Fibroblast of villous mesenchyme (primary cell): ENCODE data around the gene MGAT3. TPM values are rescaled to one million over a fixed set of nuclear protein-coding genes. Genes with fewer than 3 reads are reported as not detected.
A peak's percentile ranks its signal among the peaks of the same experiment; 100 is the strongest.

Experiments
- DNase-seq: peaks from one replicate; pipeline ENCODE4 v3.0.0-alpha.2; 2010; ENCODE audit warnings: low read depth
- H3K4me3 ChIP-seq: 2 replicates; pipeline ENCODE4 v1.5.1; 2011; ENCODE audit warnings: low read depth, mild to moderate bottlenecking, low read length
- CTCF ChIP-seq: IDR thresholded peaks from 2 replicates; pipeline ENCODE4 v1.5.1; 2012; ENCODE audit warnings: low read depth, mild to moderate bottlenecking, low read length; ENCODE audit not compliant: insufficient read depth
- total RNA-seq: library from RNA; depleted of rRNA; stranded (reverse); fragments of >200 nt; gene quantifications from 2 replicates; pipeline ENCODE4 v1.2.3, GENCODE V29; 2012

The MGAT3 gene
- total RNA-seq, 1 donor = 1.3 TPM

DNA sequence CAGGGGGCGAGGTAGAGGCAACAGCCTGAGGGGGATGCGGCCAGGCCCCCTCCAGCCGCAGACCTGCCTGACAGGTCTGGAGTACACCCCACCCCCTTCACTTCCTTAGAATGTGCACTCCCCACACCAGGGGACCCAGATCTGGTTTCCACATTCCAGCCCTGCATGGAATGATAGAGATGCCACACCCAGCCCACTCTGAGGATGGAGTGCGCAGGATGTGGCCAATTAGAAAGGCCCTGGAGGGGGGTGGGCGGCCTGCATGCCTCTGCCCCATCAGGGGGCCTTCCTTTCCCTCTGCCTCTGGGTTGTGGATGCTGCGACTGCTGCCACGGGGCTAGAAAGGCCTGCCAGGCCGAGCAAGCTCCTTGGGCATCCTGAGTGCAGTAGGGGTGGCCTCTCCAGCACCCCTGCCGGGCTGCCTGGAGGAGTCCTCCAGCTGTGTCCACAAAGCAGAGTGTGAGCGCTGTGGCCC lies 28.2 kb upstream of the MGAT3 start:
- no peak for TF ChIP-seq CTCF
- no peak overlapping the region for H3K4me3 ChIP-seq
- DNase-seq = no peak

GRCh38 chr22:39429186-39429585 lies 27.6 kb upstream of the MGAT3 start:
- no peak for DNase-seq
- TF ChIP-seq CTCF = no peak
- H3K4me3 ChIP-seq = no peak overlapping the region

GRCh38 chr22:39429916-39430575 lies 26.8 kb upstream of the MGAT3 start:
- TF ChIP-seq CTCF = no peak
- no peak overlapping the region for H3K4me3 ChIP-seq
- no peak for DNase-seq

DNA sequence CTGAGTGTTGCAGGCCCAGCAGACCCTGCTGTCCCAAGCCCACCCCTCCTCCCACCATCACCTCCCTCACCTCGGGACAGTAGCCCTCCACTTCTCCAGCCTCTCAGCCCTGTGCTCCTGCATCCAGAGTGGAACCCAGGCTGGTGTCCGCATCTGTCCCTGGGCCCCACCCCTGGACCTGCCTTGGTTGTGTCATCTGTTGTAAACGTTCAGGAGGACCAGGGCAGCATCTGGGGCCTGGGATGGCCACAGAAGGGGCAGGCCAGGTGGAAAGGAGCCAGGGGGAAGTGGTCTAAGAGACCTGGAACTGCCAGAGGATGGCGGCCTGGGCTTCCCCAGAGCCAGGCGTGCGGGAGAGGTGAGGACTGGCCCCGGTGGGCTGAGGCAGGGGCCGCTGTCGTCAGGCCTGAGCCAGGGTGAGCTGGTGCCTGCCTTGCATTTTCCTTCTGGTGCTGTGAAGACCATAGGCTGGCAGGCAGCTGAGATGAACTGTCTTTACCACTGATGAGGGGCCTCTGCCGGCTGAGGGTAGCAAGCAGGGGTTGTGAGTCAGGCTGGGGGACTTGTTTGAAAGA lies 26.1 kb upstream of the MGAT3 start:
- no peak overlapping the region for H3K4me3 ChIP-seq
- TF ChIP-seq CTCF = no peak
- no peak for DNase-seq

DNA sequence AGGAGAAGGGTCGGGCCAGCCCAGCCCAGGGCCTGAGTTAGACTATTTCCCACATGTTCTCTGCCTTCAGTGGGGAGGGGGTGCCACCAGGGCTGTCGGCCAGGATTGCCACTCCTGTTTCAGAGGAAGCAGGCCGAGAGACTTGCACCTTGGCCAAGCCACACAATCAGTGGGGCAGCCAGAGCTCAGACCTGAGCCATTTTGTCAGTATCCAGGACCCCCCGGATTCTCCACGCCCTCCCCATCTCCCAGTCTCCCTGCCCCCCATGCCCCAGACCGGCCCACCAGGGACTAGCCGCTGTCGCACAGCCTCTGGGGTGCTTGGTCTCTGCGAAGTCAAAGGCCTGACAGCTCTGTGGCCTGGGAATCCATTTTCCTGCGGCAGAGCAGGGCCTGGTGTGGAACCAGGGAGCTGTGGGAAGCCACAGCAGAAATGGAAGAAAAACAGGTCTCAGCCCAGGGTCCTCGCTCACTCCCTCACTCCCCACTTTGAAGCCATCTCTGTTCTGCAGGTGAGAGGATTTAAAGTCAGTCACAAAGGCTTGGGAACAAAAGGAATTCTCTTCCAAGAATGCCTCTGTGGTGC lies 25.5 kb upstream of the MGAT3 start:
- TF ChIP-seq CTCF = no peak
- DNase-seq = no peak
- no peak overlapping the region for H3K4me3 ChIP-seq

DNA sequence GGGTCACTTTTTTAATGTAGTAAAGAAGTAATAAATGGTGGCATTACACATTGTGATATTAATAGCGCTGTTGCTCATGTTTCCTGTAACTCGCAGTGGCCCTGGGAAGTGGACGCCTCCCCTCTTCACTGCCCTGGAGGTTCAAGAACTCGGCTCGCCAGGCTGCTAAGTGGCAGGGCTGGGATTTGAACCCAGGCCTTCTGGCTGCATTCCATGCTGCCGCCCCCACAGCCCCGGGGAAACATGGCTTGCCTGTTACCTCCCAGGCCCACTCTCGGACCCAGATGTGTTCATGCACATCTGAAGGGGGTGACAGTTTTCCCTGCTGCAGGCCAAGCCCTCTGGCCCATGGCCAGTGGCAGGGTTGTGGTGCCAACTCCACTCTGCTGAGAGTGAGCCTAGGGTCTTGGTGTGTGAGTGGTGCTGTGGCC lies 25.0 kb upstream of the MGAT3 start:
- H3K4me3 ChIP-seq = no peak overlapping the region
- peak; percentile 37 for DNase-seq
- TF ChIP-seq CTCF = no peak
